SK-N-SH (cell line): ENCODE measurements around the gene ACP4. TPM values are rescaled to one million over a fixed set of nuclear protein-coding genes. Genes with fewer than 3 reads are reported as not detected.

Experiments used
- CTCF ChIA-PET: fragments of 300-600, 350-600 bp; formaldehyde crosslinking; extraction: SDS; loops from one replicate; lab custom pipeline; 2021; lab: Yijun Ruan, JAX
- POLR2A ChIA-PET: fragments of 350-600 bp; sonication (Branson Sonifier 250); formaldehyde crosslinking; extraction: SDS; loops from one replicate; lab custom pipeline; 2020; ENCODE audit warnings: antibody characterized with exemption, inconsistent platforms; lab: Yijun Ruan, JAX
- DNase-seq: peaks from one replicate; pipeline ENCODE4 v3.0.0; 2012
- H2AFZ ChIP-seq: fragments of 200-600 bp; sonication (generic); 2 replicates; pipeline ENCODE4 v1.8.1; 2016; ENCODE audit warnings: antibody characterized with exemption, mild to moderate bottlenecking, low read depth
- H3F3A ChIP-seq: fragments of 200-600 bp; sonication (generic); replicated peaks from 2 replicates; pipeline ENCODE3; 2016; ENCODE audit warnings: antibody characterized with exemption, mild to moderate bottlenecking; ENCODE audit not compliant: insufficient read depth
- H3K27ac ChIP-seq, 2 experiments: fragments of 200-500 bp in 1 of 2; fragments of 200-600 bp in 1 of 2; sonication (Bioruptor generic) in 1 of 2; sonication (generic), shearing (Covaris generic) in 1 of 2; 2 replicates each; pipeline versions ENCODE4 v1.5.1 to v1.6.1; 2014 to 2016; ENCODE audit warnings: low read depth in 2 of 2, inconsistent platforms in 1 of 2, low read length in 1 of 2, mild to moderate bottlenecking in 1 of 2, mixed read lengths in 1 of 2
- H3K27me3 ChIP-seq: fragments of 200-600 bp; sonication (generic), shearing (Covaris generic); 2 replicates; pipeline ENCODE4 v1.6.1; 2016; ENCODE audit warnings: mixed run types; ENCODE audit not compliant: insufficient read depth
- H3K36me3 ChIP-seq, 2 experiments: fragments of 200-500 bp in 1 of 2; fragments of 200-600 bp in 1 of 2; sonication (Bioruptor generic) in 1 of 2; sonication (generic) in 1 of 2; replicated peaks in 1 of 2; 2 replicates each; pipeline versions ENCODE3 to v1.5.1; 2014 to 2016; ENCODE audit warnings: low read length in 1 of 2, mild to moderate bottlenecking in 1 of 2; ENCODE audit not compliant: insufficient read depth in 2 of 2, control insufficient read depth in 1 of 2
- H3K4me1 ChIP-seq, 2 experiments: fragments of 200-500 bp in 1 of 2; fragments of 200-600 bp in 1 of 2; sonication (Bioruptor generic) in 1 of 2; sonication (generic), shearing (Covaris generic) in 1 of 2; 2 replicates each; pipeline versions ENCODE4 v1.5.1 to v1.6.1; 2014 to 2016; ENCODE audit warnings: low read depth in 1 of 2, low read length in 1 of 2, mixed run types in 1 of 2; ENCODE audit not compliant: insufficient read depth in 2 of 2, control insufficient read depth in 1 of 2
- H3K4me2 ChIP-seq: fragments of 200-600 bp; sonication (generic), shearing (Covaris generic); 2 replicates; pipeline ENCODE4 v1.6.1; 2017; ENCODE audit warnings: mixed run types
- H3K4me3 ChIP-seq, 2 experiments: fragments of 200-500 bp in 1 of 2; fragments of 200-600 bp in 1 of 2; sonication (Bioruptor generic) in 1 of 2; sonication (generic), shearing (Covaris generic) in 1 of 2; 2 replicates each; pipeline versions ENCODE4 v1.5.1 to v1.8.1; 2014 to 2016; ENCODE audit warnings: low read depth in 2 of 2, inconsistent platforms in 1 of 2, low read length in 1 of 2, mild to moderate bottlenecking in 1 of 2, mixed read lengths in 1 of 2, moderate library complexity in 1 of 2
- H3K79me2 ChIP-seq: fragments of 200-600 bp; sonication (generic); 2 replicates; pipeline ENCODE4 v1.8.1; 2017; ENCODE audit warnings: mild to moderate bottlenecking; ENCODE audit not compliant: insufficient read depth
- H3K9ac ChIP-seq: fragments of 200-600 bp; sonication (generic); 2 replicates; pipeline ENCODE4 v1.6.1; 2017; ENCODE audit warnings: mixed run types
- H3K9me2 ChIP-seq: fragments of 200-600 bp; sonication (generic); 2 replicates; pipeline ENCODE4 v1.6.1; 2017; ENCODE audit warnings: mixed run types
- H3K9me3 ChIP-seq: fragments of 200-600 bp; sonication (generic); 2 replicates; pipeline ENCODE4 v1.6.1; 2017; ENCODE audit warnings: mixed run types, mild to moderate bottlenecking, moderate library complexity
- H4K20me1 ChIP-seq: fragments of 200-600 bp; sonication (generic); 2 replicates; pipeline ENCODE4 v1.6.1; 2017; ENCODE audit warnings: mild to moderate bottlenecking, mixed run types; ENCODE audit not compliant: insufficient read depth
- EZH2phosphoT487 ChIP-seq: fragments of 200-600 bp; sonication (generic); IDR thresholded peaks from 2 replicates; pipeline ENCODE4 v1.6.1; 2017; ENCODE audit warnings: low read depth, mixed run types, mild to moderate bottlenecking, antibody characterized with exemption, moderate library complexity, borderline replicate concordance
- FOSL2 ChIP-seq: IDR thresholded peaks from 2 replicates; pipeline ENCODE4 v1.4.0; 2012; ENCODE audit warnings: low read depth, mild to moderate bottlenecking, moderate library complexity, borderline replicate concordance
- GABPA ChIP-seq: IDR thresholded peaks from 2 replicates; pipeline ENCODE4 v1.4.0; 2012; ENCODE audit warnings: low read depth, mild to moderate bottlenecking
- POLR2AphosphoS5 ChIP-seq: IDR thresholded peaks from 2 replicates; pipeline ENCODE4 v1.6.1; 2012; ENCODE audit warnings: low read depth, low read length
- RAD21 ChIP-seq: IDR thresholded peaks from 2 replicates; pipeline ENCODE4 v1.6.1; 2012; ENCODE audit warnings: mild to moderate bottlenecking, low read length
- RCOR1 ChIP-seq: fragments of 150-350 bp; IDR thresholded peaks from 2 replicates; pipeline ENCODE4 v1.6.1; 2017; ENCODE audit warnings: antibody characterized with exemption, low read length
- SIN3A ChIP-seq: IDR thresholded peaks from 2 replicates; pipeline ENCODE4 v1.6.1; 2012; ENCODE audit warnings: low read depth, mild to moderate bottlenecking, low read length, moderate library complexity, borderline replicate concordance
- TEAD4 ChIP-seq: IDR thresholded peaks from 2 replicates; pipeline ENCODE4 v1.4.0; 2012; ENCODE audit warnings: mild to moderate bottlenecking, borderline replicate concordance; ENCODE audit not compliant: insufficient read depth
- USF2 ChIP-seq: fragments of 150-350 bp; IDR thresholded peaks from 2 replicates; pipeline ENCODE4 v1.6.1; 2017; ENCODE audit warnings: antibody characterized with exemption, low read length, low read depth, borderline replicate concordance
- ZBTB33 ChIP-seq: IDR thresholded peaks from 2 replicates; pipeline ENCODE4 v1.4.0; 2012; ENCODE audit warnings: low read depth, borderline replicate concordance
- WGBS: methylation state at CpG from one replicate; pipeline ENCODE4 v1.1.6; 2017; ENCODE audit warnings: low lambda C conversion rate; 5-methylcytosine and 5-hydroxymethylcytosine counted together
- polyA plus RNA-seq, 3 experiments: library from polyadenylated mRNA; depleted of rRNA; stranded (reverse); fragments of >200 nt; gene quantifications; 2 replicates each; pipeline ENCODE4 v1.2.3, GENCODE V29; 2012

Gene ACP4
- polyA plus RNA-seq, 1 of the 3 experiments (the other 2 are of a cell fraction), result not detected

GRCh38 chr19:50821622-50822021 is 31.4 kb downstream of the ACP4 start:
- Histone ChIP-seq H3K4me3 (no peak overlapping the region), H3K79me2 (no peaks in the 10 kb centered on the region), H3K4me1 (peaks cover 0 to 5% of the 10 kb centered on the region in 2 experiments; a peak in 1 of 4 replicates), H2AFZ (no peak overlapping the region), H3K36me3 (no peaks in the 10 kb centered on the region), H3F3A (no peaks in the 10 kb centered on the region), H4K20me1 (no peaks in the 10 kb centered on the region), H3K27me3 (peaks cover 50% of the 10 kb centered on the region), H3K9me3 (no peaks in the 10 kb centered on the region), H3K27ac (no peak overlapping the region), H3K9me2 (no peaks in the 10 kb centered on the region), H3K9ac (no peak overlapping the region), H3K4me2 (no peak overlapping the region)
- CTCF ChIA-PET, result interaction anchor here (1.4 kb wide), 1 partner anchor 18 kb away, joined by 4 read pairs; no protein-coding TSS in a partner anchor
- no peak for TF ChIP-seq USF2
- no peak for TF ChIP-seq RAD21
- TF ChIP-seq SIN3A, result no peak
- TF ChIP-seq EZH2phosphoT487, result no peak
- POLR2A ChIA-PET, result interaction anchor here (0.8 to 1.9 kb wide), 2 partner anchors 18 to 22 kb away, joined by 3 to 4 read pairs; no protein-coding TSS in a partner anchor
- no peak for DNase-seq
- WGBS, result 21% methylated on average over 4 of the region's 8 CpGs

GRCh38 chr19:50822661-50823208 is 32.5 kb downstream of the ACP4 start:
- TF ChIP-seq POLR2AphosphoS5 (no peak), GABPA (no peak), ZBTB33 (no peak), FOSL2 (no peak), RCOR1 (no peak), TEAD4 (no peak)
- H3K27ac ChIP-seq, result no peak overlapping the region
- H3K9ac ChIP-seq, result no peak overlapping the region
- H3K79me2 ChIP-seq, result no peaks in the 10 kb centered on the region
- H3K27me3 ChIP-seq, result peaks cover 50% of the 10 kb centered on the region
- H3K9me2 ChIP-seq, result no peaks in the 10 kb centered on the region
- no peak overlapping the region for H3K4me3 ChIP-seq
- H3K4me1 ChIP-seq, result peaks cover 0 to 5% of the 10 kb centered on the region in 2 experiments; a peak in 1 of 4 replicates
- H2AFZ ChIP-seq, result no peak overlapping the region
- POLR2A ChIA-PET, result interaction anchor here (0.8 kb wide), 1 partner anchor 18 kb away, joined by 3 read pairs; no protein-coding TSS in a partner anchor
- H3F3A ChIP-seq, result no peaks in the 10 kb centered on the region
- CTCF ChIA-PET, result no interaction called here
- no peaks in the 10 kb centered on the region for H3K9me3 ChIP-seq
- H3K4me2 ChIP-seq, result no peak overlapping the region
- H3K36me3 ChIP-seq, result no peaks in the 10 kb centered on the region
- DNase-seq, result no peak
- no peaks in the 10 kb centered on the region for H4K20me1 ChIP-seq
- 37% methylated on average over 7 of the region's 7 CpGs for WGBS
